ENCODE measurements around the gene USP35. TPM values are rescaled to one million over a fixed set of nuclear protein-coding genes. Genes with fewer than 3 reads are reported as not detected.

Gene USP35
- total RNA-seq, 1 donor from 2014 or later = 7.1 TPM

GRCh38 chr11:78176605-78177141 is 12.0 kb upstream of the USP35 start:
- no peak for DNase-seq
- no peak for ATAC-seq
- H3K27ac ChIP-seq = no peak overlapping the region
- H3K4me1 ChIP-seq = no peaks in the 10 kb centered on the region
- no peak for TF ChIP-seq CTCF (IDR thresholded peaks at IDR 0.05)
- H3K4me3 ChIP-seq = no peak overlapping the region
- peaks cover 18% of the 10 kb centered on the region for H3K36me3 ChIP-seq
- no peaks in the 10 kb centered on the region for H3K27me3 ChIP-seq
- intact Hi-C loops (cut with DNase I) = no loop called here
- no peaks in the 10 kb centered on the region for H3K9me3 ChIP-seq

DNA sequence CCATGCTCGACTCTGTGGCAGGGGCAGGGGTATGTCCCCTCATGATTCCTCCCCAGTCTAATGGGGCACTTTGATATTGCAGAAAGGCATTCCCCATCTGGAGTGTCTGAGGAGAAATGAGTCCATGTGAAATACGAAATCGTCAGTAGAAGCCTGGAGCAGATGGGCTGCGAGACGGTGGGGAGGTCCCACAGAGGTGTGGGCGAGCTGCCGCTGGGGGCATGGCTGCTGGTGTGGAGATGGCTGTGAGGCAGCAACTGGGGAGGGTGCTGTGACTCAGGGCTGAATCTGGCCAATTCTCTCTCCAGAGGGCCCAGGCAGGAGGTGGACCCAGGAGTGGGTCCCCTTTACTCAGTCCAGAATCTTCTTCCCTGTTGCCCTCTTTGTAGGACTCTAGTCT is 11.5 kb upstream of the USP35 start:
- no peak for TF ChIP-seq CTCF (IDR thresholded peaks at IDR 0.05)
- H3K4me1 ChIP-seq = no peaks in the 10 kb centered on the region
- DNase-seq (no peak), ATAC-seq (no peak)
- intact Hi-C loops (cut with DNase I) = no loop called here
- H3K4me3 ChIP-seq = no peak overlapping the region
- H3K27me3 ChIP-seq = no peaks in the 10 kb centered on the region
- no peak overlapping the region for H3K27ac ChIP-seq
- H3K9me3 ChIP-seq = no peaks in the 10 kb centered on the region
- peaks cover 13% of the 10 kb centered on the region for H3K36me3 ChIP-seq

GRCh38 chr11:78179459-78180071 is 9.2 kb upstream of the USP35 start:
- Histone ChIP-seq H3K4me3 (no peak overlapping the region), H3K9me3 (no peaks in the 10 kb centered on the region), H3K27ac (no peak overlapping the region), H3K36me3 (peaks cover 7% of the 10 kb centered on the region), H3K4me1 (no peaks in the 10 kb centered on the region), H3K27me3 (no peaks in the 10 kb centered on the region)
- intact Hi-C loops (cut with DNase I) = no loop called here
- DNase-seq = no peak
- no peak for TF ChIP-seq CTCF (IDR thresholded peaks at IDR 0.05)
- peak; percentile 60 for ATAC-seq

DNA sequence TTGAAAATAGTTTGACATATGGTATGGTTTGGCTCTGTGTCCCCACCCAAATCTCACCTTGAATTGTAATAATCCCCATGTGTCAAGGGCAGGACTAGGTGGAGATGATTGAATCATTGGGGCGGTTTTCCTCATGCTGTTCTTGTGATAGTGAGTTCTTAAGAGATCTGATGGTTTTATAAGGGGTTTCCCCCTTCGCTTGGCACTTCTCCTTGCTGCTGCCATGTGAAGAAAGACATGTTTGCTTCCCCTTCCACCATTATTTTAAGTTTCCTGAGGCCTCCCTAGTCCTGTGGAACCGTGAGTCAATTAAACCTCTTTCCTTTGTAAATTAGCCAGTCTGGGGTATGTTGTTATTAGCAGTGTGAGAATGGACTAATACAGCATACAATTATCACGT is 8.0 kb upstream of the USP35 start:
- ATAC-seq (no peak), DNase-seq (no peak)
- Histone ChIP-seq H3K27ac (no peak overlapping the region), H3K4me1 (peaks cover 4% of the 10 kb centered on the region), H3K27me3 (no peaks in the 10 kb centered on the region), H3K9me3 (no peaks in the 10 kb centered on the region), H3K4me3 (no peak overlapping the region), H3K36me3 (peaks cover 7% of the 10 kb centered on the region)
- no peak for TF ChIP-seq CTCF (IDR thresholded peaks at IDR 0.05)
- intact Hi-C loops (cut with DNase I) = no loop called here

DNA sequence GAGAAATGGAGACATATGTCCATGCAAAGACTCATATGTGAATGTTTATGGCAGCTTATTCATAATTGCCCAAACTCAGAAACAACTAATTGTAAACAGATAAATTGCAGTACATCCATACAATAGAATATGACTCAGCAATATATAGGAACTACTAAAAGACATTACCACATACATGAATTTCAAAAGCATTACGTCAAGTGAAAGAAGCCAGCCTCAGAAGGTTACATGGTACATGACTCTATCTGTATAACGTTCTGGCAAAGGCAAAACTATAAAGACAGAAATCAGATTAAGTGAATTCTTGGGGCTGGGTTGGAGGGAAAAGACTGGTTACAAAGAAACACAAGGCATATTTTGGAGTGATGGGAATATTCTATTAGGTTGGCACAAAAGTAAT is 7.5 kb upstream of the USP35 start:
- H3K27ac ChIP-seq = no peak overlapping the region
- no peak overlapping the region for H3K4me3 ChIP-seq
- intact Hi-C loops (cut with DNase I) = no loop called here
- no peaks in the 10 kb centered on the region for H3K27me3 ChIP-seq
- no peak for DNase-seq
- TF ChIP-seq CTCF (IDR thresholded peaks at IDR 0.05) = no peak
- peaks cover 8% of the 10 kb centered on the region for H3K4me1 ChIP-seq
- no peaks in the 10 kb centered on the region for H3K9me3 ChIP-seq
- ATAC-seq = peak; percentile 44
- peaks cover 7% of the 10 kb centered on the region for H3K36me3 ChIP-seq
